ENCODE measurements around the gene RNF225. TPM values are rescaled to one million over a fixed set of nuclear protein-coding genes. Genes with fewer than 3 reads are reported as not detected.

Gene RNF225
- total RNA-seq, 1 experiment from 2014 or later, result 1.8 TPM

- H3K27me3 Mint-ChIP-seq (ENCODE audit: low read depth), result peaks cover 36% of the 10 kb centered on the region
- TF ChIP-seq ZNF532 (CRISPR knock-in tag; IDR thresholded peaks at IDR 0.05; ENCODE audit: borderline replicate concordance) (no peak), USF2 (CRISPR knock-in tag; IDR thresholded peaks at IDR 0.05) (no peak), PREB (CRISPR knock-in tag; IDR thresholded peaks at IDR 0.05; ENCODE audit: borderline replicate concordance) (no peak), PRDM15 (CRISPR knock-in tag; IDR thresholded peaks at IDR 0.05) (no peak), NR2C2 (CRISPR knock-in tag; IDR thresholded peaks at IDR 0.05) (no peak), ATF1 (CRISPR knock-in tag; IDR thresholded peaks at IDR 0.05) (no peak), STAT6 (CRISPR knock-in tag; conservative IDR thresholded peaks at IDR 0.05; ENCODE audit: low read depth) (no peak), NFATC4 (CRISPR knock-in tag; IDR thresholded peaks at IDR 0.05) (no peak), MLX (CRISPR knock-in tag; IDR thresholded peaks at IDR 0.05) (no peak), CREB1 (CRISPR knock-in tag; IDR thresholded peaks at IDR 0.05) (no peak), HMGA2 (CRISPR knock-in tag; IDR thresholded peaks at IDR 0.05) (no peak), ZMAT4 (CRISPR knock-in tag; IDR thresholded peaks at IDR 0.05) (no peak), GRHL2 (CRISPR knock-in tag; IDR thresholded peaks at IDR 0.05; ENCODE audit: insufficient replicate concordance, severe bottlenecking) (no peak), FOXP1 (CRISPR knock-in tag; IDR thresholded peaks at IDR 0.05; ENCODE audit: borderline replicate concordance) (no peak), TCF7 (CRISPR knock-in tag; IDR thresholded peaks at IDR 0.05; ENCODE audit: low read depth) (no peak)
- DNase-seq (ENCODE audit: low spot score) (no peak), ATAC-seq (no peak)
- ChIA-PET CTCF (interaction anchor here (1.1 kb wide), 1 partner anchor 25 kb away, joined by 3 read pairs; no protein-coding TSS in a partner anchor), POLR2A (interaction anchor here (0.6 to 1.5 kb wide), 3 partner anchors 11 to 42 kb away, joined by 3 read pairs; partner anchors contain the start of genes ZNF132, ZNF497 and ZNF584)
- H3K9me3 Mint-ChIP-seq, result no peaks in the 10 kb centered on the region
- H3K4me3 Mint-ChIP-seq, result no peak overlapping the region
- peaks cover 16% of the 10 kb centered on the region for H3K4me1 Mint-ChIP-seq
- H3K36me3 Mint-ChIP-seq, result peaks cover 19% of the 10 kb centered on the region
- H3K27ac Mint-ChIP-seq, result no peak overlapping the region
Measured at GRCh38 chr19:58398087-58398486, 2.6 kb downstream of the RNF225 start.
